Forelimb muscle (tissue), 1 donor: Measurements from ENCODE around the gene SSX2IP. TPM values are rescaled to one million over a fixed set of nuclear protein-coding genes. Genes with fewer than 3 reads are reported as not detected.

Experiments used
- DNase-seq: peaks from one replicate; pipeline ENCODE4 v3.0.0-alpha.2; 2013; ENCODE audit warnings: low read depth
- polyA plus RNA-seq: library from polyadenylated mRNA; unstranded; fragments of 120-200 nt; gene quantifications from one replicate; pipeline ENCODE4 v1.2.1, GENCODE V29; 2013; ENCODE audit not compliant: insufficient read length

Gene SSX2IP
- polyA plus RNA-seq, 1 donor = 13.5 TPM

GRCh38 chr1:84711121-84711520, 20.9 kb upstream of the SSX2IP start:
- DNase-seq = no peak

GRCh38 chr1:84709131-84709530, 18.9 kb upstream of the SSX2IP start:
- no peak for DNase-seq

GRCh38 chr1:84708031-84708430, 17.8 kb upstream of the SSX2IP start:
- no peak for DNase-seq

- no peak for DNase-seq
Observed at GRCh38 chr1:84705513-84705912, 15.3 kb upstream of the SSX2IP start.

GRCh38 chr1:84704872-84705417, 14.7 kb upstream of the SSX2IP start:
- no peak for DNase-seq

GRCh38 chr1:84703431-84703830, 13.2 kb upstream of the SSX2IP start:
- no peak for DNase-seq

GRCh38 chr1:84702143-84702542, 11.9 kb upstream of the SSX2IP start:
- DNase-seq = no peak

- no peak for DNase-seq
Observed at GRCh38 chr1:84701376-84701775, 11.1 kb upstream of the SSX2IP start.

GRCh38 chr1:84700070-84700469, 9.8 kb upstream of the SSX2IP start:
- no peak for DNase-seq

GRCh38 chr1:84698151-84699110, 8.2 kb upstream of the SSX2IP start:
- DNase-seq = no peak

GRCh38 chr1:84693785-84694184, 3.5 kb upstream of the SSX2IP start:
- DNase-seq = no peak

GRCh38 chr1:84693005-84693404, 2.7 kb upstream of the SSX2IP start:
- DNase-seq = no peak

- no peak for DNase-seq
Observed at GRCh38 chr1:84692391-84692790, 2.1 kb upstream of the SSX2IP start.

- no peak for DNase-seq
Observed at GRCh38 chr1:84691122-84691783, 992 bp upstream of the SSX2IP start.

GRCh38 chr1:84689514-84690396, 506 bp downstream of the SSX2IP start:
- no peak for DNase-seq

- DNase-seq = no peak
Observed at GRCh38 chr1:84688463-84689061, 1.7 kb downstream of the SSX2IP start.

- no peak for DNase-seq
Observed at GRCh38 chr1:84687714-84688462, 2.4 kb downstream of the SSX2IP start.

- DNase-seq = no peak
Observed at GRCh38 chr1:84686223-84686622, 4.0 kb downstream of the SSX2IP start.

- no peak for DNase-seq
Observed at GRCh38 chr1:84683508-84683907, 6.8 kb downstream of the SSX2IP start.

GRCh38 chr1:84682047-84682446, 8.2 kb downstream of the SSX2IP start:
- no peak for DNase-seq
